Mesangial cell (primary cell): ENCODE data around the gene PLEKHG4B. TPM values are rescaled to one million over a fixed set of nuclear protein-coding genes. Genes with fewer than 3 reads are reported as not detected.

Source experiments
- total RNA-seq: library from RNA; depleted of rRNA; stranded (reverse); fragments of >200 nt; gene quantifications from 2 replicates; pipeline ENCODE4 v1.2.3, GENCODE V29; 2015

PLEKHG4B gene, protein sequence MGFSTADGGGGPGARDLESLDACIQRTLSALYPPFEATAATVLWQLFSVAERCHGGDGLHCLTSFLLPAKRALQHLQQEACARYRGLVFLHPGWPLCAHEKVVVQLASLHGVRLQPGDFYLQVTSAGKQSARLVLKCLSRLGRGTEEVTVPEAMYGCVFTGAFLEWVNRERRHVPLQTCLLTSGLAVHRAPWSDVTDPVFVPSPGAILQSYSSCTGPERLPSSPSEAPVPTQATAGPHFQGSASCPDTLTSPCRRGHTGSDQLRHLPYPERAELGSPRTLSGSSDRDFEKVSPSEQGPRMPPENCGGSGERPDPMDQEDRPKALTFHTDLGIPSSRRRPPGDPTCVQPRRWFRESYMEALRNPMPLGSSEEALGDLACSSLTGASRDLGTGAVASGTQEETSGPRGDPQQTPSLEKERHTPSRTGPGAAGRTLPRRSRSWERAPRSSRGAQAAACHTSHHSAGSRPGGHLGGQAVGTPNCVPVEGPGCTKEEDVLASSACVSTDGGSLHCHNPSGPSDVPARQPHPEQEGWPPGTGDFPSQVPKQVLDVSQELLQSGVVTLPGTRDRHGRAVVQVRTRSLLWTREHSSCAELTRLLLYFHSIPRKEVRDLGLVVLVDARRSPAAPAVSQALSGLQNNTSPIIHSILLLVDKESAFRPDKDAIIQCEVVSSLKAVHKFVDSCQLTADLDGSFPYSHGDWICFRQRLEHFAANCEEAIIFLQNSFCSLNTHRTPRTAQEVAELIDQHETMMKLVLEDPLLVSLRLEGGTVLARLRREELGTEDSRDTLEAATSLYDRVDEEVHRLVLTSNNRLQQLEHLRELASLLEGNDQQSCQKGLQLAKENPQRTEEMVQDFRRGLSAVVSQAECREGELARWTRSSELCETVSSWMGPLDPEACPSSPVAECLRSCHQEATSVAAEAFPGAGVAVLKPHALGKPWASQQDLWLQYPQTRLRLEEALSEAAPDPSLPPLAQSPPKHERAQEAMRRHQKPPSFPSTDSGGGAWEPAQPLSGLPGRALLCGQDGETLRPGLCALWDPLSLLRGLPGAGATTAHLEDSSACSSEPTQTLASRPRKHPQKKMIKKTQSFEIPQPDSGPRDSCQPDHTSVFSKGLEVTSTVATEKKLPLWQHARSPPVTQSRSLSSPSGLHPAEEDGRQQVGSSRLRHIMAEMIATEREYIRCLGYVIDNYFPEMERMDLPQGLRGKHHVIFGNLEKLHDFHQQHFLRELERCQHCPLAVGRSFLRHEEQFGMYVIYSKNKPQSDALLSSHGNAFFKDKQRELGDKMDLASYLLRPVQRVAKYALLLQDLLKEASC (N-terminal part only)
- 0.49 and 0.51 TPM in 2 replicates for total RNA-seq

DNA sequence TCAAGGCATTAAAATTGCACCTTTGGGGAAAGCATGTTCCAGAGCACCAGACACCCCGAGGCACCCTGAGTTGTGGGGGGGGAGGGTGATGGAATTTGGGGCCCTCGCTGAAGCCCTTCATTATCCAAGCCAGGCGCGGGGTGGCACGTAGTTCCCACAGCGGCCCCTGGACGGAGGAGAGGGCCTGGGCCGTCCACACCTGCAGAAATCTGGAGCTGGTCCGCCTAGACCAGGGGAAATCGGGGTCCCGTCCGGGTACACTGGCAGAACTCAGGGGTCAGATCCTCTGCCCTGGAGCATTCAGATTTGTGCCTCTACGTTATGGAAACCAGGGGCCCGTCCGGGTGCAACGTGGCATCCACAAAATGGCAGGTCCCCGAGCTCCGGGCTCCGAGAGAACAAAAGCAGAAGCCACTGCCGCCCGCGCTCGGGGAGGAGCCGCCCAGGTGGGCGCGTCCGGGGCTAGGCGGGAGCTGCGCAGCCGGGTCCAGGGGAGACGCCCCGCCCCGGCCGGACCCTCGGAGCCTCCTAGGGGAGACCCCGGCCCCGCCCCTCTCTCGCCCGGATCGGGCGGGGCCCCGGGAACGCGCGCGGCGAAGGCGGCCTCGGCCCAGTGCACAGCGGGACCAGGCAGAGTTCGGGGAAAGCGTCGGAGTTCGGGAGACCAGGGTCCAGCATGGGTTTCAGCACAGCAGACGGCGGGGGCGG lies at the start of gene PLEKHG4B:
Gene PLEKHG4B, plus strand, starts transcription at position 613 of the 708 bp plus-strand sequence. Its CDS starts 64 bp downstream, at position 677.

DNA sequence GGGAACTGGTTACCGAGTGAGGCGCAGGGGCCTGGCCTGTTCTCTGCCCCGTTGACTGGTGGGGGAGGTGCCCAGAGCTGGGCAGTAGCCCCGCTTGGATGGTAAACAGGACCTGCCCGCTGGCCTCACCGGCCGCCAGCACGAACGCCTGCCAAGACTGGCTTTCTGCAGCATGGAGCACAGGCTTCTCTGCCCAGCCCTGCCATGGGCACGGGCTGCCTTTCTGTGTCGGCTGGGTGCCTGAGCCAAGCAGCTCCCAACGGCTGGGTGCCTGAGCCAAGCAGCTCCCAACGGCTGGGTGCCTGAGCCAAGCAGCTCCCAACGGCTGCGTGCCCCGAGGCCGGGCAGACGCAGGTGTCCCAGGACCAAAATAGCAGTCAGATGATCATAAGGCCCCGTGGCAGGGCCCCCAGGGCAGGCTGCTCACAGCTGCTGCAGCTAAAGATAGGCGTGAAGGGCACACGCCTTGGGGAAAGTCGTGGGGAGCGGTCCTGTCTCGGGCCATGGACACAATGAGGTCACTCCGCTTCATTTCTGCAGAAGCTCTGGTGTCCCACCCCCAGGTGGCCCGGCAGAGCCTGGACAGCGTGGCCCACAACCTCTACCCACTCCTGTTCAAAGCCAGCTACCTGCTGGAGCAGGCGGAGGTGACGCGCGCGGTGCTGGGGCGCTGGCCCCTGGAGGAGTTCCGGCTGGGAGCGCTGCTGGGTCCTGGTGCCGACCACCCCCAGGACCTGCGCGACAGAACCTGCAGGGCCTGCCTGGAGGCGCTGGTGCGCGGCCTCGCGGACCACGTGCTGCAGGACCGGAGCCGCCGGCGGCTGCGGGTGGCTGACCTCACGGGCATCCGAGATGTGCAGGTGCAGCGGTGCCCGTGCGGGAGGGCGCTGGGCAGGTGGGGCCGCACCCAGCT lies 99.3 kb downstream of the PLEKHG4B start, which contains the start of gene LRRC14B:
Gene LRRC14B, plus strand, starts transcription at position 460 of the 913 bp plus-strand sequence. Its CDS starts 44 bp downstream, at position 504.

DNA sequence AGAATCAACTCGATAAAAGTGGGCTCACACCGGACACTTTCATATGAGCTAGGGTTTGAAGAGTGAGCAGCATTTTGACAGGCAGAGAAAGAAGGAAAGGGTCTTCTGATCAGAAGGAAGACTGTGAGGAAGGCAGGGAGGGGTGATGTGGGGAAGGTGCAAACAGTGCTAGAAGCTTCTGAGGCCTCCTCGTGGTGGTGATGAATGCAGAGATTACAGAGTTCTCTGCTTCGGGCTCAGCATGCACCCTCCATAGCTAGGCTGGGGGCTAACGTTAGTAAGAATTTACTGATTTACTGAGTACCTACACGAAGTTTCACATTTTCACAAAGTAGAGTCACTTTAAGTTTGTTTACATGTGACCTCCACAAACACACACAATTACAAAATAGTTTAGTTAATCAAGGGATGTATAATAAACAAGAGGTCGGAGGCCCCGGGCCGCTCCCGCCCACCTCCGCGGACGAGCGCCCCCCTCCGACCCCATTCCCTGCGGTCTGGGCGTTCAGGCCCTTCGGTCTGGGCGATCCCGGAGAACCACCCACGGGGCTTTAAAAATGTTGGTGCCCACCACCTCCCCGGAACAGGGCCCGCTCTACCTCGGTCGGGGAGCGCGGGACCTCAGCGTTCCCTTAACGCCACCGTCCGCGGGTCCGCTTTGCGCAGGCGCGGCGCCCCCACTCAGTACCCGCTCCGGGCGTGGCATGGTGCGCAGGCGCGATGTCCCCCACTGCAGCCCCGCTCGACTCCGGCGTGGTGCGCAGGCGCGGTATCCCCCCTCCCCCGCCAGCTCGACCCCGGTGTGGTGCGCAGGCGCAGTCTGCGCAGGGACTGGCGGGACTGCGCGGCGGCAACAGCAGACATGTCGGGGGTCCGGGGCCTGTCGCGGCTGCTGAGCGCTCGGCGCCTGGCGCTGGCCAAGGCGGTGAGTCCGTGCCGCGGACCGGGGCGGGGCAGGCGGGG lies 125.8 kb downstream of the PLEKHG4B start, which contains the start of the genes CCDC127 and SDHA:
Gene CCDC127, minus strand, starts transcription at position 660 of the 963 bp plus-strand sequence. CDS start 1,304 bp downstream, outside the sequence.
Gene SDHA, plus strand, starts transcription at position 827 of the 963 bp plus-strand sequence. Its CDS starts 36 bp downstream, at position 863.

Other genes starting within 250 kb of the PLEKHG4B start
- gene LRRC14B, start 99.3 kb downstream of the PLEKHG4B start, total RNA-seq: not detected in 2 replicates
- gene CCDC127, start 126.0 kb downstream of the PLEKHG4B start, total RNA-seq: 2.6 and 5.6 TPM in 2 replicates
- 73.8 and 77.4 TPM in 2 replicates for gene SDHA, start 126.2 kb downstream of the PLEKHG4B start, total RNA-seq
- gene PDCD6, start 179.5 kb downstream of the PLEKHG4B start, total RNA-seq: 93.4 and 106 TPM in 2 replicates
- 0.33 and 0.63 TPM in 2 replicates for gene AHRR, start 229.5 kb downstream of the PLEKHG4B start, total RNA-seq